Stimulated activated CD4-positive, alpha-beta T cell treated with anti-CD3 and anti-CD28 coated beads, Interleukin-2, amount 100 ng/mL, for 48 hours (primary cell): ENCODE measurements around the gene CD69.
"Not testable (repeated sequence)": the region's sequence is repeated elsewhere in the genome, so short reads cannot be mapped to it uniquely, and the experiment has no call there.

Experiments
- DNase-seq, 2 donors: peaks; one replicate each; pipeline ENCODE4 v3.0.0-alpha.2; 2020

CD69 gene

GRCh38 chr12:9745199-9745598, 15.5 kb downstream of the CD69 start:
- no peak for DNase-seq

GRCh38 chr12:9742661-9743060, 18.0 kb downstream of the CD69 start:
- no peak for DNase-seq

GRCh38 chr12:9741726-9742125, 19.0 kb downstream of the CD69 start:
- DNase-seq = no peak

GRCh38 chr12:9740106-9740750, 20.5 kb downstream of the CD69 start:
- DNase-seq = no peak

GRCh38 chr12:9739404-9740105, 21.1 kb downstream of the CD69 start:
- not testable (repeated sequence) for DNase-seq

GRCh38 chr12:9738905-9739304, 21.8 kb downstream of the CD69 start:
- DNase-seq = not testable (repeated sequence)

- no peak for DNase-seq
Measured at GRCh38 chr12:9736936-9737705, 23.6 kb downstream of the CD69 start.

GRCh38 chr12:9735601-9736000, 25.1 kb downstream of the CD69 start:
- no peak for DNase-seq

GRCh38 chr12:9732921-9733461, 27.7 kb downstream of the CD69 start, which contains the start of gene CLECL1:
Gene CLECL1 (minus strand): TSS chr12:9733097.
- no peak for DNase-seq

- no peak for DNase-seq
Measured at GRCh38 chr12:9731797-9732196, 28.9 kb downstream of the CD69 start.

- no peak for DNase-seq
Measured at GRCh38 chr12:9731393-9731792, 29.3 kb downstream of the CD69 start.

GRCh38 chr12:9730591-9730990, 30.1 kb downstream of the CD69 start:
- no peak for DNase-seq

- DNase-seq = no peak
Measured at GRCh38 chr12:9730011-9730410, 30.7 kb downstream of the CD69 start.

GRCh38 chr12:9729082-9729481, 31.6 kb downstream of the CD69 start:
- DNase-seq = no peak

- DNase-seq = no peak
Measured at GRCh38 chr12:9727813-9728212, 32.9 kb downstream of the CD69 start.

- DNase-seq = no peak
Measured at GRCh38 chr12:9725213-9725870, 35.4 kb downstream of the CD69 start.

- no peak for DNase-seq
Measured at GRCh38 chr12:9724023-9724422, 36.7 kb downstream of the CD69 start.

- DNase-seq = no peak
Measured at GRCh38 chr12:9721394-9722092, 39.2 kb downstream of the CD69 start.

GRCh38 chr12:9719790-9720189, 40.9 kb downstream of the CD69 start:
- DNase-seq = no peak

GRCh38 chr12:9718968-9719367, 41.7 kb downstream of the CD69 start:
- no peak for DNase-seq

GRCh38 chr12:9717070-9717925, 43.4 kb downstream of the CD69 start:
- no peak for DNase-seq
